NCI-H187 (cell line): ENCODE data around the gene RHOJ.
"Not testable (repeated sequence)": the region's sequence is repeated elsewhere in the genome, so short reads cannot be mapped to it uniquely, and the experiment has no call there.

Experiments used
- DNase-seq, 2 experiments: peaks; one replicate each; lab custom pipeline; 2025; lab: John Stamatoyannopoulos, UW

RHOJ gene

DNA sequence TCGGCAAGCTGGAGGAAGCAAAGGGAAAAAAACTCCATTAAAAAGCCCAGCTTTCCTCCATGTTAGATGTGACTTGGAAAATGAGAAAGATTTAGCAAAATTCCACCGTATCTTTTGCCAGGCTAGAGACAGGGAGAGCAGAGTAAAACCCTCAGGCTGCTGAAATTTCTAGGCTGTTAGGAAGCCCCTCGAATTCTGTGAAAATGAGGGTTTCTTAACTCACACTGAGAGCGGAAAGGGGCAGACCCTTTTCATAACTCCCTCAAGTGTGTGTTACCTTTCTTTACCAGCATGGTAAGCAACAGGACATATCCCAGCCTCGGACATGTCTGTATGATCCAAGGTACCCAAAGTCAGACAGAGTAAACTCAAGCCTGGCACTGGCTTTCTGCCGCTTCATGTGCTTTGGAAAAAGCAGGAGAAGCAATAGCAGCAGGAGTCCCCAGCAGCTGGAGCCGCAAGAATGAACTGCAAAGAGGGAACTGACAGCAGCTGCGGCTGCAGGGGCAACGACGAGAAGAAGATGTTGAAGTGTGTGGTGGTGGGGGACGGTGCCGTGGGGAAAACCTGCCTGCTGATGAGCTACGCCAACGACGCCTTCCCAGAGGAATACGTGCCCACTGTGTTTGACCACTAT lies at the start of gene RHOJ:
Gene RHOJ, plus strand, starts transcription at position 37 of the 637 bp plus-strand sequence. Its CDS starts 427 bp downstream, at position 464.
- DNase-seq = no peak

DNA sequence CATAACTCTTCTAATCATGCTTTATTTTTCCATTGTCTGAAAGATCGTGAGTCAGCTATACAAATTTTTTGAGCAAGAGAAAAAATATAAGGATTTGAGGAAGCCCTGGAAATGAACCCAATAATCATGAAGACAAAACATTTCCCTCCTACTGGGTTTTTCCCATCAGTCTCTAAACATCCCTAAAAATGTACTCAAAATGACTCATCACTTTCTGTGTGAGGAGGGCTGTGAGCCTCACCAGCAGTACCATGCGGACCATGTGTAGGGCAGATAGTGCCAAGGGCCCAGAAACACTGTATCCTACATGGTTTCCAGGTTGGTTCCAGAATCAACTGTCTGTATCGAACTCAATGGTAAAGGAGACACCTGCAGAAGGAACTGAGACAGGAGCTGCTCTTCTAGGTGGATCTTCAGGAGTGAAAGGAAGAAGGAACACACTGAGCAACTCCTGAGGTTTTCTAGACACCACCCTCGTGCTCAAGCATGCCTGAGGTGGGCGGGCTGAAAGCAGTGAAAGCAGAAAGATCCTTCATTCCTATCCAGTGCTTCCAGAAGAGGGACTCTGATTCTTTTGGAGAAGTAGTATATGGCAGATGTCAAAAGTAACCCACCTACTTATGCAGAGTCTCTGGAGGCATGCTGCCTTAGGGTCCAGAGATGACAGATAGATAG lies 48.6 kb upstream of the RHOJ start:
- DNase-seq = no peak

GRCh38 chr14:63157195-63157594 lies 47.0 kb upstream of the RHOJ start:
- DNase-seq = no peak

- no peak for DNase-seq
Measured at GRCh38 chr14:63163306-63163705, 40.9 kb upstream of the RHOJ start.

DNA sequence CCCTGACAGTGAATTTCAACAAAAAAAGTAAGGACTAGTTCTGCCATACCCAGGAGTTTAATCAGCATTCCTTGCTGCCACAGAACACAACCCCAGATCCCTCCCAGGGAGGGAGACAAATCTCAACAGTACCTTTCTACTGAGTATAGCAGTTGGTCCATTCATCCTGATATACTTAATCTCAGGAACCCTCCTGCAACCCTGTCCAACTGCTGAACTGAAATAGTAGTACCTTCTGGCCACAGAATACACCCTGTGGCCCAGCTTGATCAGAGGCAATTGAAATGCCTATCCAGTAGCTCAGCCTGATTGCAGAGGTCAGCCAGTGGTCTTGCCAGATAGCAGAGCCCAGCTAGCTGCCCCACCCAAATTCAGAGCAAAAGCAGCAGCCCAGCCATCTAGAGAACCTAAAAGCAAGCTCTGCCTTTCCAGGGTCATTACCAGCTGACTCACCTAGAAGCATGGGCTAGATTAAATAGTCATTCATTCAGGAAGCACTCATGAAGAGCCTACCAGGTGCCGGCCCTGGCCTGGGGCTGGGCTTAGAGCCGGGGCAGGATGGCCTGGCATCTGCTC lies 40.0 kb upstream of the RHOJ start:
- no peak for DNase-seq

- DNase-seq = not testable (repeated sequence)
Measured at GRCh38 chr14:63165267-63165666, 39.0 kb upstream of the RHOJ start.

DNA sequence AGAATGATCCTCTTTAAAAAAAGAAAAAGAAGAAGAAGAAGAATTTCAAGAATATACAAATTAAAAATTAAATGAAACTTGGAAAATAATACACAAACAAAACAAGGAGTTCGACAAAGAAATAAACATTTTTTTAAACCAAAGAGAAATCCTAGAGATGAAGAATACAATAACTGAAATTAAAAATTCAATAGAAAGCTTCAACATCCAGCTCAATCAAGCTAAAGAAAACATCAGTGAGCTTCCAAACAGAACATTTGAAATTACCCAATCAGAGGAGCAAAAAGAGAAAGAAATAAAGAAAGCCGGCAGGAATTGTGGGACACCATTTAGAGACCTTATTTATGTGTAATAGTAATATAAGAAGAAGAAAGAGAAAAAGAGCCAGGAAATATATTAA lies 37.2 kb upstream of the RHOJ start:
- no peak for DNase-seq

- DNase-seq = peak; percentile 17 to 53
Measured at GRCh38 chr14:63174760-63175191, 29.5 kb upstream of the RHOJ start.

GRCh38 chr14:63175531-63175930 lies 28.7 kb upstream of the RHOJ start:
- no peak for DNase-seq

GRCh38 chr14:63178912-63179311 lies 25.3 kb upstream of the RHOJ start:
- DNase-seq = no peak

- no peak for DNase-seq
Measured at GRCh38 chr14:63179383-63179782, 24.9 kb upstream of the RHOJ start.

GRCh38 chr14:63180011-63180410 lies 24.2 kb upstream of the RHOJ start:
- DNase-seq = no peak

GRCh38 chr14:63182968-63183367 lies 21.3 kb upstream of the RHOJ start:
- no peak for DNase-seq

- no peak for DNase-seq
Measured at GRCh38 chr14:63186453-63186852, 17.8 kb upstream of the RHOJ start.

GRCh38 chr14:63191211-63191610 lies 13.0 kb upstream of the RHOJ start:
- no peak for DNase-seq

GRCh38 chr14:63192085-63192484 lies 12.2 kb upstream of the RHOJ start:
- no peak for DNase-seq

DNA sequence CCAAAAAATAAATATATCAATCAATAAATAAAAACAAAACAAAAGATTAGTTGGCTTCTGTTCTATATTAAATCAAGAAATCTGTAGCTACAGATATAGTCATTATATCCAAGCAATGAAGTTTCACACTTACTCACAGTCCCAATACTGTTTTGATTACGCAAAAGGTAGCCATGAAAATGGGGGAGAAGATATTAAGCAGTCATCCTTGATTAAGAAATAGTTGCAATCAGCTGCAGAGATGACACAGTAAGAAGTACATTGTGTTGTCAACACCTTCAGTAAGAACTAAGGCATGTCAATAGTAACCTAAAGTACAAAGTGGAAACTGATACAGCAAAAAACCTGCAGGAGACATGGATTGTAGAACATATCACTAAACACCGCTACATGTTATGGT lies 11.0 kb upstream of the RHOJ start:
- no peak for DNase-seq

DNA sequence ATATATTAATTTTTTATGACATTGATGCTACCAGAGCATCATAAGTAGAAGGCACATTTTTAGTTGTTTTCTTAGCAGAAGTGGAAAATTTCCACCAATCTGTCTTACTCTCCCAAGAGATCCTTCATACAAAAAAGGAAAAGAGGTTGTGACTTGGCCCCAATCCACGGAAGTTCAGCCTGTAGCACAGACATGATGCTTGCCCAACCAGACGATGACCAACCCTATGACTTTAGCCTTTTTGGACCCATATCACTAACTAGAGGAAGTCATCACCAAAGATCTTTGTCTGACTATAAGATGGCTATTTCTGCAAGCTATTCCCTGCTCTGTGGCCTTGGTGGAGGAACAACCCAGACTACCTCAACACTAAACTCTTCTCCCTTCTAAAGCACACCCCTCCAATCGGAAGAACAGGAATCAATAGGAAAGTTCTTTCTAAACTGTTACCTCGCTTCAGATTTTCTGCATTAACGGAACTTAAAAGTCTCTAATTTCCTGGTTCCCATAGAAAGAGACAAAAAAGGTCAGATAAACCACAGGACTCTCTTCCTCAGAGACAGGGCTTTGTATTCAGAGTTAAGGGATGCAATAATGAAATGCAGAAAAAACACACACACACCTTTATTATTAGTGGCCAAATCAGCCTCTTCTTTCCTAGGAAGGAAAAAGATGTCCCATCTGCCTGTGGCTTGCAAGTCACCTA lies 4.1 kb upstream of the RHOJ start:
- DNase-seq = no peak

DNA sequence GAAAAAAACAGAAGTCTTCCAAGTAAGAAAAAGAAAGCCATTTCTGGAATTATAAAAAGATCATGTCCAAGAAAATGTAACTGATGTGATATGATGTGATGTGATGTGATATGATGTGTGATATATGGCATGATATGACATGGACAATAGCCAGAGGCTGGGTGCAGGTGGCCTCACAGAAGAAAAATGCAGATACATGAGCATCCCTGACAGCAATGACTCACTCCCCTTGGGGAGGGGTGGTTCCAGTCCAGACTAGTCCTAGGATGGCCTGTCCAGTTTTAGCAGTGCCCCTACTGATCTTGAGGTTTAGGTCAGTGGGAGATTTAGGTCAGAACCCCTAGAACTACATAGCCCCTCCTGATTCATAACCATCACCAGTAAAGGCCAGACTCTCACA lies 3.5 kb upstream of the RHOJ start:
- no peak for DNase-seq

- DNase-seq = no peak
Measured at GRCh38 chr14:63203015-63203414, 1.2 kb upstream of the RHOJ start.

GRCh38 chr14:63203618-63204406 lies 431 bp upstream of the RHOJ start:
- DNase-seq = no peak

GRCh38 chr14:63205044-63205575 lies 867 bp downstream of the RHOJ start:
- no peak for DNase-seq
